Glomerular endothelial cell (primary cell): Measurements from ENCODE around the gene CERS6. TPM values are rescaled to one million over a fixed set of nuclear protein-coding genes. Genes with fewer than 3 reads are reported as not detected.
"Not testable (repeated sequence)": the region's sequence is repeated elsewhere in the genome, so short reads cannot be mapped to it uniquely, and the experiment has no call there.

ENCODE experiments used
- DNase-seq: peaks from one replicate; pipeline ENCODE4 v3.0.0-alpha.2; 2011; ENCODE audit warnings: low read depth, low spot score; ENCODE audit errors: extremely low read depth
- total RNA-seq: library from RNA; depleted of rRNA; stranded (reverse); fragments of >200 nt; gene quantifications from 2 replicates; pipeline ENCODE4 v1.2.3, GENCODE V29; 2015

The CERS6 gene
- total RNA-seq, 1 donor from 2014 or later: 13.5 TPM

DNA sequence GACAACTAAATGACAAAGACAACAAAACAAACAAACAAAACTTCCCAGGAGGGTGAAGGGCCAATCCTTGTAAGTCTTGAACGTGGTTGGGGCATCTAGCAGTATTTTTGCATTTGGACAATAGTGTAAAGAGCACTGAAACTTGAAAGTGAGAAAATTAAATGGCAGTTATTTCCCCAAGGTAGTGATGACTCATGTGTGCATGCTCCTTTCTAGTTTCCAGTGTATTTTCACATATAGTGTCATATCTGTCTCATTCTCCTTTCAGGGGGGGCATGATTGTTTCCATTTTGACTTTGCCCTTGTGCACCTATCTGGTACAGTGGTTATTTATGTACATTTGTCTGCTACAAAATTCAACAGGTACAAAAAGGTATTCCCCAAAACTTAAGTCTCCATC is 39.5 kb downstream of the CERS6 start:
- no peak for DNase-seq

GRCh38 chr2:168496906-168497305 is 40.8 kb downstream of the CERS6 start:
- DNase-seq: no peak

- no peak for DNase-seq
Measured at GRCh38 chr2:168499500-168499899, 43.4 kb downstream of the CERS6 start.

GRCh38 chr2:168500516-168500915 is 44.4 kb downstream of the CERS6 start:
- DNase-seq: no peak

DNA sequence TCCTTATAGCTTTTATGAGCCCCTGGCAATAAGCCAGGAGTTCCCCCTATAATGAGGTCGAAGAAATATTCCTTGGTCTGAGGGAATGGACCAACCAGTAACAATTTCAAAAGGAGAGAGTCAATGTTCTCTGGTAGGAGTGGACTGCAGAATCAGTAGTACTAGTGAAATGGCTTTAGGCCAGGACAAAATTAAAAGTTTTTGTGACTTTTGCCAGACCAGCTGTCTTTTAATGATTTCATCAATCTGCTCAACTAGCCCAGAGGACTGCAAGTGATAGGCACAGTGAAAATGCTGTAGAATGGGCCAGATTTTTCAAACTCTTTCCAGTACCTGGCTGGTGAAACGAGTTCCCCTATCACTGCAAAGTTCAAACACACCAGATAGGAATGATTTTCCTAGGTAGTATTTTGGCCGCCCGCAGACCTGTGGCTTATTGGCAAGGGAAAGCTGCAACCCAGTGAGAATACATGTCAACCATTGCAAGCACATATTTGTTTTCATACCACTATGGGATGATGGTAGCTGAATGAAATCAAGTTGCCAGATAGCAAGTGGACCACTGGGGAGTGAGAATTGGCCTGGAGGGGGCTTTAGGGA is 45.5 kb downstream of the CERS6 start:
- no peak for DNase-seq

DNA sequence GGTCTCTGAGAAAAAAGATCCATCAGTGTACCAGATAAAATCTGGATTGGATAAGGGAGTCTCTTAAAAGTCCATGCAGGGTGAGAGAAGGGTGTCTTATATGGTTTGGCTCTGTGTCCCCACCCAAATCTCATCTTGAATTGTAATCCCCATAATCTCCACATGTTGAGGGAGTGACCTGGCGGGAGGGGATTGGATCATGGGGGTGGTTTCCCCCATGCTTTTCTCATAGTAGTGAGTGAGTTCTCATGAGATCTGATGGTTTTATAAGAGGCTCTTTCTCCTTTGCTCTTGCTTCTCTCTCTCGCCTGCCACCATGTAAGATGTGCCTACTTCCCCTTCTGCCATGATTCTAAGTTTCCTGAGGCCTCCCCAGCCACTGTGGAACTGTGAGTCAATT is 46.8 kb downstream of the CERS6 start:
- DNase-seq: not testable (repeated sequence)

- no peak for DNase-seq
Measured at GRCh38 chr2:168503901-168504300, 47.8 kb downstream of the CERS6 start.

GRCh38 chr2:168504323-168504722 is 48.3 kb downstream of the CERS6 start:
- no peak for DNase-seq

GRCh38 chr2:168510125-168510756 is 54.2 kb downstream of the CERS6 start:
- no peak for DNase-seq

DNA sequence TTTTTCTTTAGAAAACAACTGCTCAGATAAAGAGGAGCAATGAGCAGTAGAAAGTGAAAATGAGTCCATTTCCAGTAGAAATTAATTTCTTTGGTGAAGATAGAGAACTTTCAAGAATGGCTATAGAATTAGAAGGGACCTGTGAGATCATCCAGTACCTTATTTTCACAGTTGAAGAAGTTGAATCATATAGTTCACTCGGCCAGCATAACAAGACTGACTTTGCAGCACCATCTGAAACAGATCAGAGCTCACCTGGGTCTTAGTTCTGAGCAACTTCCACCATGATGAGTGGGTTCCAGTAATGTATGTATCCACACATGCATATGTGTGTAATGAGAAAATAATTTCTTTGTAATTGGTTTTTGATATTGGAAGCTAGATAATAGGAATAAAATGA is 58.6 kb downstream of the CERS6 start:
- DNase-seq: no peak

DNA sequence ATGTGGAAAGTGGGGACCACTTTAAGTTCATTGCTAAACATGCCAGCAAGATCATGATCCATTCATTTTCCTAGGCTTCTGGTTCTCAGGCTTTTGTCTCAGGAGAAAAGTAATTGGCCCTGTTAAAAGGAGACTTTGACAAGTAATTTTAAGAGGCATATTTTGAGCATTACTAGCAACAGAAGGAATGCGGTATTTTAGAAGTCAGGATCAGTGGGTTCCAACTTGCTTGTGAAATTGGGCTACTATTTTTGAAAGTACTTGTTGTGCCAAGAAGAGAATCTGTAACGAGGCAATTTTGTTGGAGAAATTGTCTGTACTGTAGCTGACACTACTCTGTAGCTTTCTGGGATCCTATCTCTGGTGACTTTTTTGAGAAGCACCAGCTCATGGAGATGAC is 59.4 kb downstream of the CERS6 start:
- DNase-seq: no peak

DNA sequence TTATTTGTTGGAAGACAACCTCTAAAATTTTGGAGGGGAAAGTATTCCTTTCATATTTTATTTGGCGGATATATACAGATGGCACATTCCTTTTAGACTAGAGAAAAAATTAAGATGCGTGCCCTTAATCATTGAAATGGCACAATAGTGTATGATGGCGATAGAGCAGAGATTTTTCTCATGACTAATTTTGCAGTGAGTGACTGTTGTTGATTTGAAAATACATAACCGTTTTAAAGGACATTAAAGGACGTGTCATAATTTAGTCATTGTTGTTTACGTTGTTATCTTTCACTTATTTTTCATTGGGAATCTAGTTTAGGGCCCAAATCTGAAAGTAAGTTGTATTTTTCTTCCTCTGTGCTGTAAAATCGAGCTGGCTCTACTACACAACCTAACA is 61.7 kb downstream of the CERS6 start:
- no peak for DNase-seq

GRCh38 chr2:168518555-168519066 is 62.5 kb downstream of the CERS6 start:
- no peak for DNase-seq

DNA sequence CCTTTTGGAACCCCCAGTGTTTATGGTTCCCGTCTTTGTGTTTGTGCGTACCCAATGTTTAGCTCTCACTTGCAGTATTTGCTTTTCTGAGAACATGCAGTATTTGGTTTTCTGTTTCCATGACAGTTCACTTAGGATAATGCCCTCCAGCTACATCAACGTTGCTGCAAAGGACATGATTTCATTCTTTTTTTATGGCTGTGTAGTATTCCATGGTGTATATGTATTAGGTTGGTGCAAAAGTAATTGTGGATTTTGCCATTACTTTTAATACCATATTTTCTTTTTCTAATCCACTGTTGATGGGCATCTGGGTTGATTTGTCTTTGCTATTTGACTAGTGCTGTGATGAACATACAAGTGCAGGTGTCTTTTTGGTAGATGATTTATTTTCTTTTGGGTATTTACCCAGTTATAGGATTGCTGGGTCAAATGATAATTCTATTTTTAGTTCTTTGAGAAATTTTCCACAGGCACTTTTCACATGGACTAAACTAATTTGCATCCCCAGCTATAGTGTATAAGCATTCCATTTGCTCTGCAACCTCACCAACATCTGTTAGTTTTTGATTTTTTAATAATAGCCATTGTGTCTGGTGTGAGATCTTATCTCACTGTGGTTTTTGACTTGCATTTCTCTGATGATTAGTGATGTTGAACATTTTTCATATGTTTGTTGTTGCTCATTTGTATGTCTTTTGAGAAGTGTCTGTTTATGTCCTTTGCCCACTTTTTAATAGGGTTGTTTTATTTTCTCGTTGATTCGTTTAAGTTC is 63.6 kb downstream of the CERS6 start:
- DNase-seq: no peak

- no peak for DNase-seq
Measured at GRCh38 chr2:168521053-168521741, 65.1 kb downstream of the CERS6 start.

DNA sequence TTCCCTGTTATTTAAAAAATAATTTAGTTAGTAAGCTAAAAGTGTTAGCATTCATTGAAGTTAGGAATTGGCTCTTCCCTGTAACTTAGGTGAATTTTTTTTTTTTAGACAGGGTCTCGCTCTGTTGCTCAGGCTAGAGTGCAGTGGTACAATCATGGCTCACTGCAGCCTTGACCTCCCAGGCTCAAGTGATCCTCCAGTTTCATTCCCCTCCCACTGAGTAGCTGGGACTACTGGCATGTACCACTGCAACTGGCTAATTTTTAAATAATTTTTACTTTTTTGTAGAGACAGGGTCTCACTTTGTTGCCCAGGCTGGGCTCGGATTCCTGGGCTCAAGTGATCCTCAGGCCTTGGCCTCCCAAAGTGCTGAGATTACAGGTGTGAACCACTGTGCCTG is 66.4 kb downstream of the CERS6 start:
- no peak for DNase-seq

- no peak for DNase-seq
Measured at GRCh38 chr2:168524005-168524404, 67.9 kb downstream of the CERS6 start.

GRCh38 chr2:168525020-168525419 is 68.9 kb downstream of the CERS6 start:
- no peak for DNase-seq

DNA sequence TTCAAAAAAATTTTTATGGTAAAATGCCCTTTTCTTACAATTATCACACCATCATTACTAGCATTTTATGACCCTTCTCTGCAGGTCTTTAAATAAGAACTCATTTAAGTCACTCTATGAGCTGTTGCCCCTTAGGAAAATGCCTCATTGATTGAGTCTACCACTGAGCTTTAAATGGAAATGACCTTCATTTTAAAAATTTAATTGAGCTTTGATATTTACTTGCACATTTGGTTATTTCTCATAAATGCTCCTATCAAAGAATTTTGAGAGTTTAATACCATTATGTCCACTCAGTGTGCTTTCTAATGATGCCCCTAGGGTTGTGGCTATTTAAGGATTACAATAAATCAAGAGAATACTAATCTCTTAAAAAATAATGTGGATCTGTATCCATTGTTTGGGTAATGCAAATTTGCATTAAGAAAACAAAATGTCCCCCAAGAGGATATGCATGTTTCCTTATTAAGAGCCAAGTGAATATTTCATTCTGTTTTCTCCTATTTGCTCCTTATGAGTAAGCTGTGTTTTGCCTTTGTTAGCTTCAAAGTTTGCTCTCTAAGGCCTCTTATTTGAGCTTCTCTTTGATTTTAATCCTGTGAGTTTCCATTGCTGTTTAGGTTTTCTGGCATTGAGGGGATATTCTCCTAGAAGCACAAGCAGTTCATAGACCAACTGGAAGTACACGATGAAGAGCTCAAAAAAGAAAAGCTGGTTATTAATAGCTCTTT is 69.8 kb downstream of the CERS6 start:
- no peak for DNase-seq

DNA sequence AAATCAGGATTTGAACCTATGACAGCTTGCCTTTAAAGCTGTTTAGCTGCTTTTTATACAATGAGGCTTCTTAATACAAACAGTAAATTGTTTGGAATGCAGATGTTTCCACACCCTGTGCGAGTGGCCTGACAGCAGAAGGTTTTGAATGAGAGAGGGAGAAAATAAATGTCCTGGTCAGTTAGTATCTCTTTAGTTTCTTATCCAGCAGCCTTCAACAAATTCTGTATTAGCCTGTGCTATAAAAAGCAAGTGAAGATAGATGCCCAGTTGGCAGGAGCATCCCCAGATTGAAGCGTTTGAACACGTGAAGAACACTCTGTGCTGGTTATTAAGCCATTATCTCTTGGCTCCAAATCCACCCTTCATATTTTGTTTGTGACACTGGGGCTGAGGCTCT is 70.6 kb downstream of the CERS6 start:
- DNase-seq: no peak

DNA sequence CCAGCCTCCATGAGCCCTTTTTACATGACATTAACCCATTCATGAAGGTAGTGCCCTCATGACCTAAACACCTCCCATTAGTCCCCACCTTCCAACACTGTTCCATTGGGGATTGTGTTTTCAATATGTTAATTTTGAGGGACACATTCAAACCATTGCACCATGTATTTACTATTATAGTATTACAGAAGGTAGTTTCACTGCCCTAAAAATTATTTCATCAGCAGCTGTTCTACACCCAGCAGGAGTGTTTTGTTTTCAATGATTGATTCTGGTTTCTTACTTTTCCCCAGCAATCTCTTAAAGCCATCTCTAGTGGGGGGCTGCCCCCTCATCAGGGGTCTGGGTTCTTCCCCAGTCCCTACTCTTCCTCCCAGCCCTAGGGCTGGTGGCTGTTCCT is 71.9 kb downstream of the CERS6 start:
- no peak for DNase-seq
